Fibroblast of the aortic adventitia (primary cell): ENCODE results near the gene RBM12. TPM values are rescaled to one million over a fixed set of nuclear protein-coding genes. Genes with fewer than 3 reads are reported as not detected.

ENCODE experiments used
- DNase-seq: peaks from one replicate; pipeline ENCODE4 v3.0.0-alpha.2; 2010; ENCODE audit warnings: low read depth
- H3K4me3 ChIP-seq: 2 replicates; pipeline ENCODE4 v1.5.1; 2011; ENCODE audit warnings: low read depth, mild to moderate bottlenecking, control low read depth, low read length, moderate library complexity
- total RNA-seq: library from RNA; depleted of rRNA; stranded (reverse); fragments of >200 nt; gene quantifications from 2 replicates; pipeline ENCODE4 v1.2.3, GENCODE V29; 2012; ENCODE audit warnings: low replicate concordance
- TF ChIP-seq, protein P1 (sequence below): IDR thresholded peaks from 2 replicates; pipeline ENCODE4 v1.5.1; 2011; ENCODE audit warnings: mild to moderate bottlenecking, low read length, control low read depth, inconsistent platforms; ENCODE audit not compliant: insufficient read depth

RBM12 gene
- total RNA-seq, 1 donor, result 65.4 TPM

DNA sequence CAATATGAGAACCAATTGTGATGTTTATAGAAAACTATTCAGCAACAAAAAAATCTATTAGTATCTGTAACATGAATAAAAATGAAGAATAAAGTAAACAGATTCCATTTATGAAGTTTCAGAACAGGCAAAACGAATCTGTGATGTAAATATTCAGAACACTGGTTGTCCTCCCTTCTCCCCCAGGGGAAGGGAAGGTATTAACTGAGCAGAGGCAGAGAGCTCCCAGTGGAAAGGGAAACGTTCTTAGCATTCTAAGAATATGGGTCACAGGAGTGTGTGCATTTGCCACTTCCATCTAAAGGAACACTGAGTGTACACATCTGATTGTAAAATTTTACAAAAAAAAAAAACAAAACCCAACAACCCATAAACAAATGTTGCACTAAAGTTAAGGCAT, 25.9 kb downstream of the RBM12 start:
- TF ChIP-seq, protein P1, sequence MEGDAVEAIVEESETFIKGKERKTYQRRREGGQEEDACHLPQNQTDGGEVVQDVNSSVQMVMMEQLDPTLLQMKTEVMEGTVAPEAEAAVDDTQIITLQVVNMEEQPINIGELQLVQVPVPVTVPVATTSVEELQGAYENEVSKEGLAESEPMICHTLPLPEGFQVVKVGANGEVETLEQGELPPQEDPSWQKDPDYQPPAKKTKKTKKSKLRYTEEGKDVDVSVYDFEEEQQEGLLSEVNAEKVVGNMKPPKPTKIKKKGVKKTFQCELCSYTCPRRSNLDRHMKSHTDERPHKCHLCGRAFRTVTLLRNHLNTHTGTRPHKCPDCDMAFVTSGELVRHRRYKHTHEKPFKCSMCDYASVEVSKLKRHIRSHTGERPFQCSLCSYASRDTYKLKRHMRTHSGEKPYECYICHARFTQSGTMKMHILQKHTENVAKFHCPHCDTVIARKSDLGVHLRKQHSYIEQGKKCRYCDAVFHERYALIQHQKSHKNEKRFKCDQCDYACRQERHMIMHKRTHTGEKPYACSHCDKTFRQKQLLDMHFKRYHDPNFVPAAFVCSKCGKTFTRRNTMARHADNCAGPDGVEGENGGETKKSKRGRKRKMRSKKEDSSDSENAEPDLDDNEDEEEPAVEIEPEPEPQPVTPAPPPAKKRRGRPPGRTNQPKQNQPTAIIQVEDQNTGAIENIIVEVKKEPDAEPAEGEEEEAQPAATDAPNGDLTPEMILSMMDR, result no peak
- DNase-seq, result no peak
- no peak overlapping the region for H3K4me3 ChIP-seq

DNA sequence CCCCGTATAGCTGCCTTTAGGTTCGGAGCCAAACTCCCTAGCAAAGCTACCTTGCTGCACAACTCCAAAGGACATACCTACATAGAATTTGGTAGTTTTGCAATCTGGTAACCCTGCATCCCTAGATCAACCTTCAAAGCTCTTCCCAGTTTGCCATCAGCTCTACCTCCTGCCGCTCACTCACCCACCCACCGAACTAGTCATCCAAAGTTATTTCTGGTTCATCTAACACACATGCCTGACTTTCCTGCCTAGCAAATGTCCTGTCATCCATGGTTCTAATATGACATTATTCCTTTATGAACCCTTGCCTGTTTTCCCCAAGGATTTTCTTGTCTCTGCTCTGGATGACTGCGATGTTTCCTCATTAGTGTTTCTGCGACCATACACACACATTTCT, 27.4 kb downstream of the RBM12 start:
- no peak for DNase-seq
- no peak overlapping the region for H3K4me3 ChIP-seq
- TF ChIP-seq, protein P1, result no peak

DNA sequence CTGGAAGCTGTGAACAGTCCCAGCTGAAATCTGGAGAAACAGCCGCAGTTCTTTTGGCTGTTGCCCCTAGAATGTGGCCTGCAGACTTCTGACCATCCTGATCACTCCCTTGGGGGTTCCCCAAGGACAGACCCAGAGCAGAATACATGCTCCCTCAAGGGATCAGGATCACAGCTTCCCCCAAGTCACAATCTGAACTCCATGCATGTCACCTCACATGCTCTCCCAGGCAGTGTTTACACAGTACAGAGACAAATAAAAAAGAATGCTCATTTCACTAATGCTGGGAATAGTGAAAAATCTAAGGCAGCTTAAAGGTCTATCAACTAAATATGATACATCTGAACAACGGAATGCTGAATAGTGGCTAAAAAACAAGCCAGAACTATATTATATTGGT, 28.6 kb downstream of the RBM12 start:
- no peak overlapping the region for H3K4me3 ChIP-seq
- TF ChIP-seq, protein P1, result no peak
- no peak for DNase-seq

DNA sequence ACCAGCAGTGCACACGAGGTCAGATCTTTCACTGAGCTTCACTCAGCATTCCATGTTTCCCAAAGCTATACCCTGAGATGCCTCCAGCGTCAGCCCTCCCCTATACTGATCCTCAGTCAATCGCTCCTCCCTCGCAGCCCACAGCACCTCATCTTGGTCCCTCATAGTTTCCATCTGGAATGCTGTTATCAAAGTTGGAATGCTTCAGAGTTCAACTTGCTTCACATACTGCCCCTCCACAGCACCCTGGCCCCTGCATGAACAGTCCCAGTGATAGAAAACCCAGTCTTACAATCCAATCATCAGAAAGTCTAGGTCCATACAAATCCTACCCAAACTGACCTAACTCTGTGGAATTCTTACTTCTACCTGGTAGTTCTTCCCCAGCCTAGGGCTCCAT, 29.0 kb downstream of the RBM12 start:
- TF ChIP-seq, protein P1, result no peak
- no peak overlapping the region for H3K4me3 ChIP-seq
- DNase-seq, result peak; percentile 50

DNA sequence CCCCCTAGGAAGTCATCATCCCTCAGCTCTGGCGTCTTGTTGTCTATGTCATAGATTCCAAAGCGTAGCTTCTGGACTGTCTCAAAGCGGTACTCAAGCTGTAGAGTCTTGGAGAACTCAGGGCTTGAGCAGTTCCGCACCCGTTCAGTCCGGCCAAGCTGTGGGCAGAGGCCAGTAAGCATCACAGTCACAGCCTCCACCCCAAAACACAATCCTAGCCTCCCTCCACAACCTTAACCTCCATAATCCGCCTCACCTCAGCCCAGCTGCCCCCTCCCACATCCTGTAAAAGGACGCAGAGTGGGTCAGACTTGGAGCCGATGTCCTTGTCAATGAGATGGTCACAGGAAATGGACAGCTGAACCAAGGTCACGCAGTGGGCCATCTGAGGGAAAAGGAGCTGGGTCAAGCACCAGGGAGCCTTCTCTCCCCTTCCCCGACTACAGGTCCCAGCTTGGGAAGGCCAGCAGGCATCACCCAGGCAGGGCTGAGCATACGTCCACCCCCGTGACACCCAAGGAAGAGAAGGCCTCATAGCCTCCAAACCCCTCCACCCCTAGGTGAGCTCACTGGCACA, 32.1 kb downstream of the RBM12 start:
- TF ChIP-seq, protein P1, result no peak
- no peak overlapping the region for H3K4me3 ChIP-seq
- no peak for DNase-seq

DNA sequence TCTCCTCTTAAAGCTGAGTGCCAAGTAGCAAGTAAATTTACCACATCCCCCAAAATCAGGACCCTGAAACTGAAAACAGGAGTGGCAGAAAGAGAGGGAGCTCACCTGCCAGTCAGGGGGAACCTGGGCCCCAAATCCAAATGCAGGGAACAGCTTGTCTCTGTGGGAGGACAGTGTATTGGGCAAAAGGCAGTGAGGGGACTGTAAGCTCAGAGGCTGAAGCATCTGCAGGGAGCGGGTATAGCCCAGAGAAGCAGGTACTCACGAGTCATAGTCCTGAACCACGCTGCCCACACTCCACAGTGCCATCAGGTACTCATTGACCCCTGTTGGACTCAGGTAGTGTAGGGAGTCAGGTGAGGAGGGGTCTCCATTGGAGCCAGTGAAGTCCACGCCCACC, 34.1 kb downstream of the RBM12 start:
- TF ChIP-seq, protein P1, result no peak
- no peak for DNase-seq
- no peak overlapping the region for H3K4me3 ChIP-seq
